Astrocyte (in vitro differentiated cells and primary cell): ENCODE measurements around the gene ATP11C. TPM values are rescaled to one million over a fixed set of nuclear protein-coding genes. Genes with fewer than 3 reads are reported as not detected.

Source experiments
- DNase-seq: peaks from one replicate; pipeline ENCODE4 v3.0.0-alpha.2; 2010; ENCODE audit warnings: low read depth
- FAIRE-seq: peaks from 2 replicates; lab custom pipeline; 2011; peaks lifted over from hg19 to GRCh38; lab: Jason Lieb, UNC
- H2AFZ ChIP-seq: 2 replicates; pipeline ENCODE4 v1.6.0; 2012; ENCODE audit warnings: low read depth, low read length, inconsistent platforms
- H3K27ac ChIP-seq: 2 replicates; pipeline ENCODE4 v1.5.1; 2011; ENCODE audit warnings: low read depth, low read length, inconsistent platforms
- H3K27me3 ChIP-seq: 2 replicates; pipeline ENCODE4 v1.6.0; 2011; ENCODE audit warnings: low read length, inconsistent platforms; ENCODE audit not compliant: insufficient read depth
- H3K36me3 ChIP-seq: 2 replicates; pipeline ENCODE4 v1.5.1; 2011; ENCODE audit warnings: low read length, inconsistent platforms; ENCODE audit not compliant: insufficient read depth
- H3K4me1 ChIP-seq: 2 replicates; pipeline ENCODE4 v1.5.1; 2011; ENCODE audit warnings: low read length, inconsistent platforms; ENCODE audit not compliant: insufficient read depth
- H3K4me2 ChIP-seq: 2 replicates; pipeline ENCODE4 v1.6.0; 2012; ENCODE audit warnings: low read length, inconsistent platforms
- H3K4me3 ChIP-seq: 2 replicates; pipeline ENCODE4 v1.5.1; 2011; ENCODE audit warnings: low read depth, mild to moderate bottlenecking, low read length, inconsistent platforms; ENCODE audit not compliant: insufficient read depth
- H3K79me2 ChIP-seq: 2 replicates; pipeline ENCODE4 v1.6.0; 2012; ENCODE audit warnings: mild to moderate bottlenecking, low read length, inconsistent platforms; ENCODE audit not compliant: insufficient read depth
- H3K9ac ChIP-seq: 2 replicates; pipeline ENCODE4 v1.6.0; 2012; ENCODE audit warnings: mild to moderate bottlenecking, low read length, inconsistent platforms
- H3K9me3 ChIP-seq: 2 replicates; pipeline ENCODE4 v1.5.1; 2012; ENCODE audit warnings: low read depth, mild to moderate bottlenecking, low read length, inconsistent platforms; ENCODE audit not compliant: insufficient read depth
- H4K20me1 ChIP-seq: 2 replicates; pipeline ENCODE4 v1.6.0; 2012; ENCODE audit warnings: low read length, inconsistent platforms; ENCODE audit not compliant: insufficient read depth
- H3K27ac Mint-ChIP-seq: one replicate; pipeline ENCODE4 v1.8.0; 2021; ENCODE audit warnings: mild to moderate bottlenecking, mixed read lengths; ENCODE audit not compliant: unreplicated experiment
- H3K27me3 Mint-ChIP-seq: one replicate; pipeline ENCODE4 v1.8.0; 2021; ENCODE audit warnings: low read depth, mixed read lengths; ENCODE audit not compliant: unreplicated experiment
- H3K36me3 Mint-ChIP-seq: one replicate; pipeline ENCODE4 v1.8.0; 2021; ENCODE audit warnings: low read depth, mixed read lengths; ENCODE audit not compliant: unreplicated experiment
- H3K4me1 Mint-ChIP-seq: one replicate; pipeline ENCODE4 v1.8.0; 2021; ENCODE audit warnings: low read depth, mixed read lengths; ENCODE audit not compliant: unreplicated experiment
- H3K4me3 Mint-ChIP-seq: one replicate; pipeline ENCODE4 v1.8.0; 2021; ENCODE audit warnings: mild to moderate bottlenecking, moderate library complexity, mixed read lengths; ENCODE audit not compliant: unreplicated experiment
- H3K9me3 Mint-ChIP-seq: one replicate; pipeline ENCODE4 v1.8.0; 2021; ENCODE audit warnings: mild to moderate bottlenecking, mixed read lengths; ENCODE audit not compliant: unreplicated experiment
- CTCF ChIP-seq: IDR thresholded peaks from 2 replicates; pipeline ENCODE4 v1.5.1; 2011; ENCODE audit warnings: low read depth, mild to moderate bottlenecking, inconsistent platforms, low read length, moderate library complexity; ENCODE audit not compliant: insufficient read depth
- EZH2 ChIP-seq: IDR thresholded peaks from 2 replicates; pipeline ENCODE4 v1.6.1; 2012; ENCODE audit warnings: mild to moderate bottlenecking, low read length, inconsistent platforms; ENCODE audit not compliant: insufficient read depth
- total RNA-seq: library from RNA; stranded (reverse); gene quantifications from 2 replicates; pipeline ENCODE4 v1.2.1, GENCODE V29; 2021

The ATP11C gene
- total RNA-seq, 1 donor from 2014 or later = 24.6 TPM

GRCh38 chrX:139930916-139931645, 1.8 kb downstream of the ATP11C start:
- peak; percentile 69 for FAIRE-seq
- DNase-seq = no peak
- Mint-ChIP-seq H3K4me1 (peaks cover 4% of the 10 kb centered on the region), H3K4me3 (peak overlapping the region; percentile 85), H3K9me3 (no peaks in the 10 kb centered on the region), H3K27me3 (no peaks in the 10 kb centered on the region), H3K36me3 (no peaks in the 10 kb centered on the region), H3K27ac (no peak overlapping the region)
- Histone ChIP-seq H3K79me2 (peaks cover 55% of the 10 kb centered on the region), H3K27ac (peak overlapping the region; percentile 75), H3K4me3 (peak overlapping the region; percentile 72), H3K4me2 (peak overlapping the region; percentile 94), H3K9me3 (no peaks in the 10 kb centered on the region), H3K36me3 (no peaks in the 10 kb centered on the region), H3K9ac (peak overlapping the region; percentile 88), H3K27me3 (no peaks in the 10 kb centered on the region), H3K4me1 (peaks cover 8% of the 10 kb centered on the region), H2AFZ (no peak overlapping the region), H4K20me1 (peaks cover 33% of the 10 kb centered on the region)
- TF ChIP-seq EZH2 (no peak), CTCF (no peak)

- Mint-ChIP-seq H3K36me3 (no peaks in the 10 kb centered on the region), H3K27me3 (no peaks in the 10 kb centered on the region), H3K4me1 (peaks cover 4% of the 10 kb centered on the region), H3K9me3 (no peaks in the 10 kb centered on the region), H3K4me3 (peak overlapping the region; percentile 85), H3K27ac (no peak overlapping the region)
- peaks cover 8% of the 10 kb centered on the region for H3K4me1 ChIP-seq
- TF ChIP-seq CTCF = no peak
- no peak for TF ChIP-seq EZH2
- H3K36me3 ChIP-seq = no peaks in the 10 kb centered on the region
- FAIRE-seq (peak; percentile 54), DNase-seq (no peak)
- H3K27ac ChIP-seq = no peak overlapping the region
- H3K79me2 ChIP-seq = peaks cover 62% of the 10 kb centered on the region
- H3K4me2 ChIP-seq = peak overlapping the region; percentile 94
- no peaks in the 10 kb centered on the region for H3K27me3 ChIP-seq
- peak overlapping the region; percentile 72 for H3K4me3 ChIP-seq
- H4K20me1 ChIP-seq = peaks cover 40% of the 10 kb centered on the region
- H3K9me3 ChIP-seq = no peaks in the 10 kb centered on the region
- peak overlapping the region; percentile 88 for H3K9ac ChIP-seq
- H2AFZ ChIP-seq = no peak overlapping the region
Observed at GRCh38 chrX:139930401-139930800, 2.5 kb downstream of the ATP11C start.

- Histone ChIP-seq H4K20me1 (peaks cover 44% of the 10 kb centered on the region), H3K4me3 (no peak overlapping the region), H3K4me1 (peaks cover 8% of the 10 kb centered on the region), H3K36me3 (no peaks in the 10 kb centered on the region), H3K4me2 (peak overlapping the region; percentile 94), H3K9ac (no peak overlapping the region), H3K27me3 (no peaks in the 10 kb centered on the region), H3K79me2 (peaks cover 68% of the 10 kb centered on the region), H3K9me3 (no peaks in the 10 kb centered on the region), H3K27ac (no peak overlapping the region), H2AFZ (no peak overlapping the region)
- Mint-ChIP-seq H3K36me3 (no peaks in the 10 kb centered on the region), H3K27ac (no peak overlapping the region), H3K4me3 (peak overlapping the region; percentile 34), H3K9me3 (no peaks in the 10 kb centered on the region), H3K27me3 (no peaks in the 10 kb centered on the region), H3K4me1 (peaks cover 4% of the 10 kb centered on the region)
- no peak for TF ChIP-seq EZH2
- TF ChIP-seq CTCF = no peak
- no peak for DNase-seq
- FAIRE-seq = peak; percentile 50
Observed at GRCh38 chrX:139929876-139930275, 3.0 kb downstream of the ATP11C start.
